Measurements from ENCODE around the gene PARP3.

GRCh38 chr3:51921081-51921578, 21.0 kb upstream of the PARP3 start:
- TF ChIP-seq EP300 (IDR thresholded peaks at IDR 0.05) (no peak), POLR2A (IDR thresholded peaks at IDR 0.05) (no peak), POLR2AphosphoS5 (IDR thresholded peaks at IDR 0.05) (no peak)

All from gastroesophageal sphincter (tissue), 2 donors.